Endothelial cell of umbilical vein (primary cell): ENCODE data around the gene PIGT. TPM values are rescaled to one million over a fixed set of nuclear protein-coding genes. Genes with fewer than 3 reads are reported as not detected.

Experiments
- microRNA-seq: library from miRNA; unstranded; fragments of <30 nt; microRNA quantifications from one replicate; pipeline ENCODE4 v1.2.0, GENCODE V29; 2021; ENCODE audit warnings: borderline number of aligned reads, borderline replicate concordance
- polyA plus RNA-seq, 4 experiments: library from polyadenylated mRNA; depleted of rRNA in 3 of 4; stranded (reverse) in 3 of 4; unstranded in 1 of 4; fragments of >200 nt; gene quantifications; 2 replicates each; pipeline versions ENCODE4 v1.2.1 to v1.2.3, GENCODE V29; 2011 to 2012; ENCODE audit warnings: missing spikeins in 1 of 4
- small RNA-seq: library from RNA; depleted of rRNA; stranded (forward); fragments of <200 nt; gene quantifications from one replicate; pipeline ENCODE3, GENCODE V24; 2012; ENCODE audit warnings: low replicate concordance, low read depth; ENCODE audit not compliant: insufficient read depth, insufficient read length
- total RNA-seq: library from RNA; stranded (reverse); gene quantifications from 2 replicates; pipeline ENCODE4 v1.2.3, GENCODE V29; 2021

PIGT gene
- total and polyA plus RNA-seq, 2 donors (not counting 3 experiments of a cell fraction or from before 2014, with no cell fraction given), result 96.8 to 143 TPM

Small RNAs within 50 kb of the gene (microRNA-seq; reads per million reads assigned to microRNA genes)
- not detected for gene MIR6812

Small RNAs within 50 kb of the gene (small RNA-seq; reads per million reads assigned to genes)
- gene MIR6812, result not detected

Other genes with a start within 250 kb of the PIGT start
- not detected in 2 replicates for gene PI3, start 241.2 kb upstream of the PIGT start, total RNA-seq
- not detected in 2 replicates for gene PI3, start 241.2 kb upstream of the PIGT start, polyA plus RNA-seq
- not detected in 2 replicates for gene SEMG1, start 209.1 kb upstream of the PIGT start, total RNA-seq
- gene SEMG1, start 209.1 kb upstream of the PIGT start, polyA plus RNA-seq, result not detected in 2 replicates
- gene SEMG2, start 194.8 kb upstream of the PIGT start, total RNA-seq, result not detected in 2 replicates
- not detected in 2 replicates for gene SEMG2, start 194.8 kb upstream of the PIGT start, polyA plus RNA-seq
- not detected in 2 replicates for gene SLPI, start 161.6 kb upstream of the PIGT start, total RNA-seq
- not detected in 2 replicates for gene SLPI, start 161.6 kb upstream of the PIGT start, polyA plus RNA-seq
- gene RBPJL, start 109.3 kb upstream of the PIGT start, total RNA-seq, result not detected in 2 replicates
- not detected in 2 replicates for gene RBPJL, start 109.3 kb upstream of the PIGT start, polyA plus RNA-seq
- 0.14 TPM in 1 of 2 replicates, not detected in the other for gene MATN4, start 107.8 kb upstream of the PIGT start, total RNA-seq
- 0.10 and 0.11 TPM in 2 replicates for gene MATN4, start 107.8 kb upstream of the PIGT start, polyA plus RNA-seq
- 28.7 and 32.0 TPM in 2 replicates for gene SDC4, start 67.7 kb upstream of the PIGT start, total RNA-seq
- 23.1 and 26.3 TPM in 2 replicates for gene SDC4, start 67.7 kb upstream of the PIGT start, polyA plus RNA-seq
- gene SYS1, start 53.0 kb upstream of the PIGT start, total RNA-seq, result 22.3 and 27.4 TPM in 2 replicates
- gene SYS1, start 53.0 kb upstream of the PIGT start, polyA plus RNA-seq, result 79.6 and 91.8 TPM in 2 replicates
- gene TP53TG5, start 37.8 kb upstream of the PIGT start, total RNA-seq, result not detected in 2 replicates
- gene TP53TG5, start 37.8 kb upstream of the PIGT start, polyA plus RNA-seq, result not detected in 2 replicates
- 15.6 and 16.3 TPM in 2 replicates for gene DBNDD2, start 7.9 kb upstream of the PIGT start, total RNA-seq
- gene DBNDD2, start 7.9 kb upstream of the PIGT start, polyA plus RNA-seq, result 27.9 and 28.7 TPM in 2 replicates
- not detected in 2 replicates for gene WFDC2, start 53.6 kb downstream of the PIGT start, total RNA-seq
- gene WFDC2, start 53.6 kb downstream of the PIGT start, polyA plus RNA-seq, result 0.22 TPM in 1 of 2 replicates, not detected in the other
- not detected in 2 replicates for gene SPINT3, start 99.5 kb downstream of the PIGT start, total RNA-seq
- gene SPINT3, start 99.5 kb downstream of the PIGT start, polyA plus RNA-seq, result not detected in 2 replicates
- not detected in 2 replicates for gene WFDC6, start 123.3 kb downstream of the PIGT start, total RNA-seq
- gene WFDC6, start 123.3 kb downstream of the PIGT start, polyA plus RNA-seq, result not detected in 2 replicates
- not detected in 2 replicates for gene EPPIN, start 131.3 kb downstream of the PIGT start, total RNA-seq
- gene EPPIN, start 131.3 kb downstream of the PIGT start, polyA plus RNA-seq, result not detected in 2 replicates
- not detected in 2 replicates for gene WFDC8, start 163.1 kb downstream of the PIGT start, total RNA-seq
- gene WFDC8, start 163.1 kb downstream of the PIGT start, polyA plus RNA-seq, result not detected in 2 replicates
- gene WFDC10A, start 213.6 kb downstream of the PIGT start, total RNA-seq, result not detected in 2 replicates
- gene WFDC10A, start 213.6 kb downstream of the PIGT start, polyA plus RNA-seq, result not detected in 2 replicates
- gene WFDC9, start 215.1 kb downstream of the PIGT start, total RNA-seq, result not detected in 2 replicates
- not detected in 2 replicates for gene WFDC9, start 215.1 kb downstream of the PIGT start, polyA plus RNA-seq